Measurements from ENCODE around the gene RAB1A.

RAB1A gene

DNA sequence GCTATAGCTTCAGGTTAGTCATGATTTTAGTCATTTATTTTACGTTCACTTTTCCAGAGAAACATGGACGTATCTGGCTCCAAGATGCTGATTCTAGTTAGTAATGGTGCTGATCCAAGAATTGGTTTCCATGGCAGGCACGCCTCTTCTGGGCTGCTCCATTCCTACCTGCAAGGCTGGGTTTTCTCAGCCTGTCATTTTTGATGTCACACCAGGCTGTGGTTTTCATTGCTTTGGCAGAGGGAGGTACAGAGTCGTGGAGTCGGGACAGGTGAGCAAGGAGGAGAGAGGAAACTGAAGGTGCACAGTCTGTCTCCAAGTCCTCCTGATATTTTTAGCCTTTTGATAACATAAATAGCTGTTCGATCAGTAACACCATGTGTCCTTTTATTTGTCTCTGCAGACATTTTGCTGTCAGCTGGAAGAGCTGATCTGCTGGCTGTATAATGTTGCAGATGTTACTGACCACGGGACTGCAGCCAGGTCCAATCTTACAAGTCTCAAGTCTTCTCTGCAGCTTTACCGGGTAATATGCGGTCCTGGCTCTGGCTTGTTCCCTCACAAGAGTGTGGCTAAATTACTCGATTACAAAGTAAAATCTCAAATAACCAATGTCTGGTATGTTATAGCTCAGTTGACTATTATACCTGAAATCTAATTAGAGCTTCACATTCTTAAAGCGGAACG lies 55.9 kb downstream of the RAB1A start:
- H3K4me3 ChIP-seq (ENCODE audit: low read length): no peak overlapping the region
- peaks cover 38% of the 10 kb centered on the region for H3K4me1 ChIP-seq (ENCODE audit: control insufficient read depth, low read length)
- H3K9me3 ChIP-seq (ENCODE audit: control insufficient read depth, insufficient read depth, low read length): no peaks in the 10 kb centered on the region
- no peak overlapping the region for H3K27ac ChIP-seq (ENCODE audit: low read depth, low read length)
- H3K27me3 ChIP-seq (ENCODE audit: control insufficient read depth, low read length): no peaks in the 10 kb centered on the region
- no peaks in the 10 kb centered on the region for H3K79me2 ChIP-seq (ENCODE audit: control insufficient read depth, low read length)
- 0 out of 2 replicates have a peak, but pooled peaks cover 3% of the 10 kb centered on the region for H3F3A ChIP-seq (ENCODE audit: control insufficient read depth, insufficient read depth)
- H4K20me1 ChIP-seq (ENCODE audit: control insufficient read depth, insufficient read depth, low read depth, low read length): no peaks in the 10 kb centered on the region
- H3K4me2 ChIP-seq (ENCODE audit: low read length): no peak overlapping the region
- TF ChIP-seq, protein P1, sequence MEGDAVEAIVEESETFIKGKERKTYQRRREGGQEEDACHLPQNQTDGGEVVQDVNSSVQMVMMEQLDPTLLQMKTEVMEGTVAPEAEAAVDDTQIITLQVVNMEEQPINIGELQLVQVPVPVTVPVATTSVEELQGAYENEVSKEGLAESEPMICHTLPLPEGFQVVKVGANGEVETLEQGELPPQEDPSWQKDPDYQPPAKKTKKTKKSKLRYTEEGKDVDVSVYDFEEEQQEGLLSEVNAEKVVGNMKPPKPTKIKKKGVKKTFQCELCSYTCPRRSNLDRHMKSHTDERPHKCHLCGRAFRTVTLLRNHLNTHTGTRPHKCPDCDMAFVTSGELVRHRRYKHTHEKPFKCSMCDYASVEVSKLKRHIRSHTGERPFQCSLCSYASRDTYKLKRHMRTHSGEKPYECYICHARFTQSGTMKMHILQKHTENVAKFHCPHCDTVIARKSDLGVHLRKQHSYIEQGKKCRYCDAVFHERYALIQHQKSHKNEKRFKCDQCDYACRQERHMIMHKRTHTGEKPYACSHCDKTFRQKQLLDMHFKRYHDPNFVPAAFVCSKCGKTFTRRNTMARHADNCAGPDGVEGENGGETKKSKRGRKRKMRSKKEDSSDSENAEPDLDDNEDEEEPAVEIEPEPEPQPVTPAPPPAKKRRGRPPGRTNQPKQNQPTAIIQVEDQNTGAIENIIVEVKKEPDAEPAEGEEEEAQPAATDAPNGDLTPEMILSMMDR (IDR thresholded peaks at IDR 0.05; ENCODE audit: low read depth, low read length, poor library complexity, severe bottlenecking): no peak
- TF ChIP-seq EZH2phosphoT487 (IDR thresholded peaks at IDR 0.05; ENCODE audit: borderline replicate concordance, low read length): no peak
- no peaks in the 10 kb centered on the region for H3K9me2 ChIP-seq (replicated peaks; ENCODE audit: control insufficient read depth, low read length)
- peaks cover 58% of the 10 kb centered on the region for H3K36me3 ChIP-seq (ENCODE audit: control insufficient read depth, low read length)

DNA sequence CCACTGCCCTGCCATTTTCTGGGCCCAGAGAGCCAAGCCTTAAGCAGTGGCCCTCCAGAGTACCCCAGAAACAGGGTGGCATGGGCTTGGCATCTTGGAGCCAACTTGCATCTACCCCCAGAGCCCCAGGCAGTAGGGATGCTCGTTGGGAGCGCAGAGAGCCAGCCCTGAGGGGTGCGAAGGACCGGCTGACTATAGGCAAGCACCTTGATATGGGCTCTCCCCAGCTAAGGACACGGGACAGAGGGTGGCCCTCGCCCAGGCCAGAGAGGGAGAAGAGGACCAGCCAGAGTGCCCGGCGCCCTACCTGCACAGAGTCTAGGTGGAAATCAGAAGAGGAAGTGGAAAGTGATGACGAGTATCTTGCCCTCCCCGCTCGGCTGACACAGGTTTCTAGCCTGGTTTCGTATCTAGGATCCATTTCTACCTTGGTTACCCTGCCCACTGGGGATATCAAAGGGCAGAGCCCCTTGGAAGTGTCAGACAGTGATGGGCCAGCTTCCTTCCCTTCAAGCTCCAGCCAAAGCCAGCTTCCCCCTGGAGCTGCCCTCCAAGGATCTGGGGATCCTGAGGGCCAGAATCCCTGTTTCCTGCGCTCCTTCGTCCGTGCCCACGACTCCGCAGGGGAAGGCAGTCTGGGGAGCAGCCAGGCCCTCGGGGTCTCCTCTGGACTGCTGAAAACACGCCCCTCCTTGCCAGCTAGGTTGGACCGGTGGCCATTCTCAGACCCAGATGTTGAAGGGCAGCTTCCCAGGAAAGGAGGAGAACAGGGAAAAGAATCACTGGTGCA lies 57.5 kb downstream of the RAB1A start:
- Histone ChIP-seq H3F3A (ENCODE audit: control insufficient read depth, insufficient read depth) (0 out of 2 replicates have a peak, but pooled peaks cover 3% of the 10 kb centered on the region), H3K9me2 (replicated peaks; ENCODE audit: control insufficient read depth, low read length) (no peaks in the 10 kb centered on the region), H4K20me1 (ENCODE audit: control insufficient read depth, insufficient read depth, low read depth, low read length) (no peaks in the 10 kb centered on the region), H3K4me1 (ENCODE audit: control insufficient read depth, low read length) (peaks cover 28% of the 10 kb centered on the region), H3K27ac (ENCODE audit: low read depth, low read length) (no peak overlapping the region), H3K9me3 (ENCODE audit: control insufficient read depth, insufficient read depth, low read length) (no peaks in the 10 kb centered on the region), H3K4me2 (ENCODE audit: low read length) (no peak overlapping the region), H3K79me2 (ENCODE audit: control insufficient read depth, low read length) (no peaks in the 10 kb centered on the region), H3K27me3 (ENCODE audit: control insufficient read depth, low read length) (no peaks in the 10 kb centered on the region), H3K36me3 (ENCODE audit: control insufficient read depth, low read length) (peaks cover 48% of the 10 kb centered on the region), H3K4me3 (ENCODE audit: low read length) (no peak overlapping the region)
- TF ChIP-seq EZH2phosphoT487 (IDR thresholded peaks at IDR 0.05; ENCODE audit: borderline replicate concordance, low read length): no peak
- TF ChIP-seq, protein P1 (IDR thresholded peaks at IDR 0.05; ENCODE audit: low read depth, low read length, poor library complexity, severe bottlenecking): no peak

DNA sequence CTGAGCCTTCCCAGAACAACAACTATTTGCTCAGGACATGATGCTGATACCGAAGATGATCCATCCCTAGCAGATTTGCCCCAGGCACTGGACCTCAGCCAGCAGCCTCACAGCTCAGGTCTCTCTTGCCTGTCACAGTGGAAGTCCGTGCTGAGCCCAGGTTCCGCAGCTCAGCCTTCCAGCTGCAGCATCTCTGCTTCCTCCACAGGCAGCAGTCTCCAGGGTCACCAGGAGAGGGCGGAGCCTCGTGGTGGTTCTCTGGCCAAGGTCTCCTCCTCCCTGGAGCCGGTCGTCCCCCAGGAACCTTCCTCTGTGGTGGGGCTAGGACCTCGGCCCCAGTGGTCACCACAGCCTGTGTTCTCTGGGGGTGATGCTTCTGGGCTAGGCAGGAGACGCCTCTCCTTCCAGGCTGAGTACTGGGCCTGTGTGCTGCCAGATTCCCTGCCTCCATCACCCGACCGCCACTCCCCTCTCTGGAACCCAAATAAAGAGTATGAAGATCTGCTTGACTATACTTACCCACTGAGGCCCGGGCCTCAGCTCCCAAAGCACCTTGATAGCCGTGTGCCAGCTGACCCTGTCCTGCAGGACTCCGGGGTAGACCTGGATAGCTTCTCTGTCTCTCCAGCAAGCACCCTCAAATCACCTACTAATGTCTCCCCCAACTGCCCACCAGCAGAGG lies 58.3 kb downstream of the RAB1A start:
- Histone ChIP-seq H4K20me1 (ENCODE audit: control insufficient read depth, insufficient read depth, low read depth, low read length) (no peaks in the 10 kb centered on the region), H3K9me3 (ENCODE audit: control insufficient read depth, insufficient read depth, low read length) (no peaks in the 10 kb centered on the region), H3F3A (ENCODE audit: control insufficient read depth, insufficient read depth) (0 out of 2 replicates have a peak, but pooled peaks cover 3% of the 10 kb centered on the region), H3K27ac (ENCODE audit: low read depth, low read length) (no peak overlapping the region), H3K4me1 (ENCODE audit: control insufficient read depth, low read length) (peaks cover 28% of the 10 kb centered on the region), H3K79me2 (ENCODE audit: control insufficient read depth, low read length) (no peaks in the 10 kb centered on the region), H3K4me2 (ENCODE audit: low read length) (no peak overlapping the region), H3K27me3 (ENCODE audit: control insufficient read depth, low read length) (no peaks in the 10 kb centered on the region), H3K36me3 (ENCODE audit: control insufficient read depth, low read length) (peaks cover 48% of the 10 kb centered on the region), H3K9me2 (replicated peaks; ENCODE audit: control insufficient read depth, low read length) (no peaks in the 10 kb centered on the region), H3K4me3 (ENCODE audit: low read length) (no peak overlapping the region)
- no peak for TF ChIP-seq EZH2phosphoT487 (IDR thresholded peaks at IDR 0.05; ENCODE audit: borderline replicate concordance, low read length)
- TF ChIP-seq, protein P1 (IDR thresholded peaks at IDR 0.05; ENCODE audit: low read depth, low read length, poor library complexity, severe bottlenecking): peak; percentile 31

Data from DOHH2 (cell line).